T-helper 2 cell treated with Interferon-gamma antibody and Interleukin-4, amounts not matched to agents 100 ng/mL and 5 ng/mL, for 36 hours (primary cell): ENCODE measurements around the gene LHX6. TPM values are rescaled to one million over a fixed set of nuclear protein-coding genes. Genes with fewer than 3 reads are reported as not detected.

Experiments used
- intact Hi-C: fragments of 100-400 bp; cut with micrococcal nuclease; formaldehyde crosslinking; loops from one replicate; pipeline ENCODE4 v1.15.1; 2023
- total RNA-seq: library from RNA; stranded (reverse); gene quantifications from 2 replicates; pipeline ENCODE4 v1.2.3, GENCODE V29; 2022

The LHX6 gene
- total RNA-seq, 1 donor from 2014 or later: not detected

- intact Hi-C loops: no loop called here
These were observed 11.8 kb downstream of the LHX6 start for GRCh38 chr9:122216798-122217418.

- intact Hi-C loops: no loop called here
These were observed 12.5 kb downstream of the LHX6 start for GRCh38 chr9:122216138-122216797.

GRCh38 chr9:122215663-122216062, 13.1 kb downstream of the LHX6 start:
- intact Hi-C loops: loop anchor here (2.0 kb wide), 1 partner anchor 57 kb away; the partner anchor contains the start of genes MORN5 and NDUFA8

- intact Hi-C loops: loop anchor here (2.0 kb wide), 1 partner anchor 56 kb away; the partner anchor contains the start of genes MORN5 and NDUFA8
These were observed 14.2 kb downstream of the LHX6 start for GRCh38 chr9:122214507-122214906.

GRCh38 chr9:122213589-122214413, 15.0 kb downstream of the LHX6 start:
- intact Hi-C loops: loop anchor here (2.0 kb wide), 2 partner anchors 51 to 55 kb away; partner anchors contain the start of genes MORN5, MRRF, NDUFA8 and RBM18

GRCh38 chr9:122213102-122213588, 15.6 kb downstream of the LHX6 start:
- intact Hi-C loops: loop anchor here (2.0 kb wide), 1 partner anchor 52 kb away; the partner anchor contains the start of genes MRRF and RBM18

GRCh38 chr9:122212473-122213004, 16.2 kb downstream of the LHX6 start:
- intact Hi-C loops: loop anchor here (2.0 kb wide), 1 partner anchor 52 kb away; the partner anchor contains the start of genes MRRF and RBM18

- intact Hi-C loops: no loop called here
These were observed 19.3 kb downstream of the LHX6 start for GRCh38 chr9:122209451-122209850.

- intact Hi-C loops: no loop called here
These were observed 21.7 kb downstream of the LHX6 start for GRCh38 chr9:122207096-122207495.

- intact Hi-C loops: no loop called here
These were observed 22.4 kb downstream of the LHX6 start for GRCh38 chr9:122206118-122207046.

GRCh38 chr9:122205176-122205575, 23.6 kb downstream of the LHX6 start:
- intact Hi-C loops: no loop called here

- intact Hi-C loops: no loop called here
These were observed 24.3 kb downstream of the LHX6 start for GRCh38 chr9:122204491-122204890.

GRCh38 chr9:122204055-122204454, 24.7 kb downstream of the LHX6 start:
- intact Hi-C loops: no loop called here

GRCh38 chr9:122202111-122202510, 26.6 kb downstream of the LHX6 start:
- intact Hi-C loops: no loop called here

- intact Hi-C loops: no loop called here
These were observed 27.1 kb downstream of the LHX6 start for GRCh38 chr9:122201641-122202040.

GRCh38 chr9:122200960-122201595, 27.7 kb downstream of the LHX6 start:
- intact Hi-C loops: no loop called here

- intact Hi-C loops: no loop called here
These were observed 30.9 kb downstream of the LHX6 start for GRCh38 chr9:122197882-122198281.

- intact Hi-C loops: no loop called here
These were observed 31.3 kb downstream of the LHX6 start for GRCh38 chr9:122197426-122197825.

GRCh38 chr9:122195875-122196274, 32.9 kb downstream of the LHX6 start:
- intact Hi-C loops: no loop called here

- intact Hi-C loops: no loop called here
These were observed 35.1 kb downstream of the LHX6 start for GRCh38 chr9:122193651-122194050.
